PC-9 (cell line): ENCODE data around the gene SNX19. TPM values are rescaled to one million over a fixed set of nuclear protein-coding genes. Genes with fewer than 3 reads are reported as not detected.
"Not testable (repeated sequence)": the region's sequence is repeated elsewhere in the genome, so short reads cannot be mapped to it uniquely, and the experiment has no call there.

Source experiments
- BruUV-seq: library from RNA; stranded (reverse); fragments of 400-500 nt; replicated peaks from 2 replicates; lab custom pipeline; 2021; lab: Mats Ljungman, UMichigan
- CTCF ChIA-PET: fragments of 300-600 bp; sonication (Branson Sonifier 250); formaldehyde crosslinking; loops from one replicate; lab custom pipeline; 2022; ENCODE audit warnings: antibody characterized with exemption; lab: Charles Lee
- POLR2A ChIA-PET: fragments of 300-600 bp; sonication (Branson Sonifier 250); formaldehyde crosslinking; loops from one replicate; lab custom pipeline; 2022; ENCODE audit warnings: antibody characterized with exemption; ENCODE audit not compliant: unreplicated experiment; lab: Charles Lee
- DNase-seq, 2 experiments: peaks; one replicate each; pipeline versions ENCODE4 v3.0.0 to v3.0.0-alpha.2; 2015 to 2022; ENCODE audit warnings: mixed read lengths in 1 of 2
- H2AFZ ChIP-seq: fragments of 200-600 bp; sonication (generic); 2 replicates; pipeline ENCODE4 v1.8.1; 2017; ENCODE audit warnings: antibody characterized with exemption
- H3F3A ChIP-seq: fragments of 200-600 bp; sonication (generic); 2 replicates; pipeline ENCODE4 v1.8.1; 2017; ENCODE audit warnings: antibody characterized with exemption, mild to moderate bottlenecking, low read depth; ENCODE audit not compliant: insufficient read depth
- H3K27ac ChIP-seq: fragments of 200-600 bp; sonication (generic); 2 replicates; pipeline ENCODE4 v1.6.1; 2016; ENCODE audit warnings: mixed run types
- H3K27me3 ChIP-seq: fragments of 200-600 bp; sonication (generic); 2 replicates; pipeline ENCODE4 v1.6.1; 2016; ENCODE audit warnings: low read depth, mixed run types; ENCODE audit not compliant: insufficient read depth
- H3K36me3 ChIP-seq: fragments of 200-600 bp; sonication (generic); 2 replicates; pipeline ENCODE4 v1.6.1; 2016; ENCODE audit warnings: low read depth, mixed run types
- H3K4me1 ChIP-seq: fragments of 200-600 bp; sonication (generic); replicated peaks from 2 replicates; pipeline ENCODE4 v1.6.1; 2016; ENCODE audit warnings: mixed run types; ENCODE audit not compliant: insufficient read depth
- H3K4me2 ChIP-seq: fragments of 200-600 bp; sonication (generic); 2 replicates; pipeline ENCODE4 v1.6.1; 2017; ENCODE audit warnings: mixed run types
- H3K4me3 ChIP-seq: fragments of 200-600 bp; sonication (generic); 2 replicates; pipeline ENCODE4 v1.6.1; 2016; ENCODE audit warnings: mixed run types
- H3K79me2 ChIP-seq: fragments of 200-600 bp; sonication (generic); 2 replicates; pipeline ENCODE4 v1.6.1; 2017; ENCODE audit warnings: low read depth, mixed run types
- H3K9me2 ChIP-seq: fragments of 200-600 bp; sonication (generic); 2 replicates; pipeline ENCODE4 v1.8.1; 2017; ENCODE audit warnings: mild to moderate bottlenecking; ENCODE audit not compliant: insufficient read depth
- H3K9me3 ChIP-seq: fragments of 200-600 bp; sonication (generic); 2 replicates; pipeline ENCODE4 v1.8.1; 2016; ENCODE audit warnings: low read depth; ENCODE audit not compliant: insufficient read depth
- H4K20me1 ChIP-seq: fragments of 200-600 bp; sonication (generic); 2 replicates; pipeline ENCODE4 v1.8.1; 2017; ENCODE audit not compliant: insufficient read depth
- CTCF ChIP-seq: fragments of 200-600 bp; sonication (generic); conservative IDR thresholded peaks from 2 replicates; pipeline ENCODE4 v1.6.1; 2017; ENCODE audit warnings: mixed run types, antibody characterized with exemption, mild to moderate bottlenecking, moderate library complexity
- EZH2 ChIP-seq: fragments of 200-600 bp; sonication (generic); IDR thresholded peaks from 2 replicates; pipeline ENCODE4 v1.8.0; 2017; ENCODE audit warnings: antibody characterized with exemption, low read depth
- intact Hi-C: fragments of 100-400 bp; cut with micrococcal nuclease; formaldehyde crosslinking; loops from one replicate; pipeline ENCODE4 v1.10.0; 2022; ENCODE audit not compliant: unreplicated experiment
- total RNA-seq: library from RNA; stranded (reverse); gene quantifications from 2 replicates; pipeline ENCODE4 v1.2.3, GENCODE V29; 2021

Gene SNX19
- total RNA-seq, 1 experiment from 2014 or later = 43.5 TPM

- ChIA-PET CTCF (interaction anchor here (0.6 kb wide), 1 partner anchor 38 kb away, joined by 9 read pairs; no protein-coding TSS in a partner anchor), POLR2A (no interaction called here)
- Histone ChIP-seq H3K9me3 (no peaks in the 10 kb centered on the region), H3K4me1 (no peaks in the 10 kb centered on the region), H3K27ac (no peak overlapping the region), H3K4me2 (no peak overlapping the region), H3F3A (no peaks in the 10 kb centered on the region), H3K79me2 (no peaks in the 10 kb centered on the region), H2AFZ (no peak overlapping the region), H3K36me3 (no peaks in the 10 kb centered on the region), H4K20me1 (no peaks in the 10 kb centered on the region), H3K9me2 (0 out of 2 replicates have a peak, but pooled peaks cover 3% of the 10 kb centered on the region), H3K27me3 (no peaks in the 10 kb centered on the region), H3K4me3 (no peak overlapping the region)
- DNase-seq = no peak
- TF ChIP-seq CTCF = no peak
- TF ChIP-seq EZH2 = no peak
- intact Hi-C loops = loop anchor here (2.0 kb wide), 1 partner anchor 32 kb away; no protein-coding TSS in a partner anchor
- no TSS peak for BruUV-seq
These were observed 55.0 kb downstream of the SNX19 start for GRCh38 chr11:130861283-130861682.

GRCh38 chr11:130859886-130860285 is 56.4 kb downstream of the SNX19 start:
- no peaks in the 10 kb centered on the region for H3K9me3 ChIP-seq
- H3K9me2 ChIP-seq = 0 out of 2 replicates have a peak, but pooled peaks cover 3% of the 10 kb centered on the region
- no peaks in the 10 kb centered on the region for H4K20me1 ChIP-seq
- CTCF ChIA-PET = interaction anchor here (0.6 to 1.3 kb wide), 3 partner anchors 23 to 428 kb away, joined by 3 to 5 read pairs (median 4); no protein-coding TSS in a partner anchor
- POLR2A ChIA-PET = no interaction called here
- no peak overlapping the region for H3K4me3 ChIP-seq
- BruUV-seq = no TSS peak
- no peak for DNase-seq
- H2AFZ ChIP-seq = no peak overlapping the region
- no peaks in the 10 kb centered on the region for H3F3A ChIP-seq
- TF ChIP-seq CTCF (no peak), EZH2 (no peak)
- H3K36me3 ChIP-seq = no peaks in the 10 kb centered on the region
- intact Hi-C loops = loop anchor here (2.0 kb wide), 1 partner anchor 31 kb away; no protein-coding TSS in a partner anchor
- no peak overlapping the region for H3K4me2 ChIP-seq
- no peak overlapping the region for H3K27ac ChIP-seq
- H3K4me1 ChIP-seq = no peaks in the 10 kb centered on the region
- no peaks in the 10 kb centered on the region for H3K79me2 ChIP-seq
- no peaks in the 10 kb centered on the region for H3K27me3 ChIP-seq

GRCh38 chr11:130858215-130858614 is 58.1 kb downstream of the SNX19 start:
- H3F3A ChIP-seq = no peaks in the 10 kb centered on the region
- intact Hi-C loops = no loop called here
- DNase-seq = no peak
- no peak overlapping the region for H2AFZ ChIP-seq
- H3K4me1 ChIP-seq = no peaks in the 10 kb centered on the region
- TF ChIP-seq EZH2 (no peak), CTCF (no peak)
- BruUV-seq = no TSS peak
- H3K9me3 ChIP-seq = no peaks in the 10 kb centered on the region
- 0 out of 2 replicates have a peak, but pooled peaks cover 3% of the 10 kb centered on the region for H3K9me2 ChIP-seq
- H3K27ac ChIP-seq = no peak overlapping the region
- H3K4me2 ChIP-seq = no peak overlapping the region
- ChIA-PET POLR2A (no interaction called here), CTCF (no interaction called here)
- no peak overlapping the region for H3K4me3 ChIP-seq
- no peaks in the 10 kb centered on the region for H3K79me2 ChIP-seq
- H3K27me3 ChIP-seq = no peaks in the 10 kb centered on the region
- H3K36me3 ChIP-seq = no peaks in the 10 kb centered on the region
- no peaks in the 10 kb centered on the region for H4K20me1 ChIP-seq

- CTCF ChIA-PET, H3K79me2 ChIP-seq, H3K4me2 ChIP-seq, H3K27ac ChIP-seq, H3K36me3 ChIP-seq, DNase-seq, H3K27me3 ChIP-seq, POLR2A ChIA-PET, H4K20me1 ChIP-seq, intact Hi-C loops, H3K9me3 ChIP-seq, H3K4me1 ChIP-seq, BruUV-seq, H2AFZ ChIP-seq, H3F3A ChIP-seq, H3K9me2 ChIP-seq, H3K4me3 ChIP-seq: not testable (repeated sequence)
These were observed 60.6 kb downstream of the SNX19 start for GRCh38 chr11:130855707-130856106.
